ENCODE measurements around the gene ARID1B. TPM values are rescaled to one million over a fixed set of nuclear protein-coding genes. Genes with fewer than 3 reads are reported as not detected.

Gene ARID1B
- total RNA-seq, 1 donor from 2014 or later = 97.2 TPM

- Mint-ChIP-seq H3K36me3 (peaks cover 6% of the 10 kb centered on the region), H3K4me1 (ENCODE audit: unreplicated experiment) (peaks cover 24% of the 10 kb centered on the region), H3K27ac (peak overlapping the region; percentile 39), H3K4me3 (peak overlapping the region; percentile 21), H3K9me3 (peaks cover 4% of the 10 kb centered on the region), H3K27me3 (no peaks in the 10 kb centered on the region)
- no peak for DNase-seq (ENCODE audit: extremely low spot score, unreplicated experiment)
- TF ChIP-seq, protein P1, sequence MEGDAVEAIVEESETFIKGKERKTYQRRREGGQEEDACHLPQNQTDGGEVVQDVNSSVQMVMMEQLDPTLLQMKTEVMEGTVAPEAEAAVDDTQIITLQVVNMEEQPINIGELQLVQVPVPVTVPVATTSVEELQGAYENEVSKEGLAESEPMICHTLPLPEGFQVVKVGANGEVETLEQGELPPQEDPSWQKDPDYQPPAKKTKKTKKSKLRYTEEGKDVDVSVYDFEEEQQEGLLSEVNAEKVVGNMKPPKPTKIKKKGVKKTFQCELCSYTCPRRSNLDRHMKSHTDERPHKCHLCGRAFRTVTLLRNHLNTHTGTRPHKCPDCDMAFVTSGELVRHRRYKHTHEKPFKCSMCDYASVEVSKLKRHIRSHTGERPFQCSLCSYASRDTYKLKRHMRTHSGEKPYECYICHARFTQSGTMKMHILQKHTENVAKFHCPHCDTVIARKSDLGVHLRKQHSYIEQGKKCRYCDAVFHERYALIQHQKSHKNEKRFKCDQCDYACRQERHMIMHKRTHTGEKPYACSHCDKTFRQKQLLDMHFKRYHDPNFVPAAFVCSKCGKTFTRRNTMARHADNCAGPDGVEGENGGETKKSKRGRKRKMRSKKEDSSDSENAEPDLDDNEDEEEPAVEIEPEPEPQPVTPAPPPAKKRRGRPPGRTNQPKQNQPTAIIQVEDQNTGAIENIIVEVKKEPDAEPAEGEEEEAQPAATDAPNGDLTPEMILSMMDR (conservative IDR thresholded peaks at IDR 0.05) = no peak
Measured at GRCh38 chr6:157023958-157024357, 246.8 kb downstream of the ARID1B start.

DNA sequence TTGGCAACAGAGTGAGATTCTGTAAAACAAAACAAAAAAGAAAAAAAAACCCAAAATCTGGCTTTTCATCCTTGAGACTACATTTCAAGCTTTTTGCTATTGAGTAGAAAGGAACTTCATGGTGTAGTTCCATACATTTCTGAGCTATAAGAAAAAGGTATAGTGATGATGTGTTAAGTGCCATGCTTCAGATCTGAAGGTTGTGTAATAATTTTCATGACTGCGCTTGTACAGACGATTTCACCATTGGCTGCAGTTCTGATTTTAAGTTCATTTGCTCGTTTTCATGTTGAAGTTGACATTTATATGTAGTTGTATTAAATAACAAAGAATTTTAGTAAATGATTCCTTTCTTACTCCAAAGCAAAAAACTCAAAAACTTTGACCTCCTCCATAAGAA lies 247.6 kb downstream of the ARID1B start:
- Mint-ChIP-seq H3K4me3 (no peak overlapping the region), H3K9me3 (peaks cover 4% of the 10 kb centered on the region)

GRCh38 chr6:157025437-157025836 lies 248.3 kb downstream of the ARID1B start:
- Mint-ChIP-seq H3K36me3 (peaks cover 6% of the 10 kb centered on the region), H3K9me3 (peaks cover 4% of the 10 kb centered on the region), H3K27me3 (no peaks in the 10 kb centered on the region), H3K4me1 (ENCODE audit: unreplicated experiment) (peaks cover 11% of the 10 kb centered on the region), H3K27ac (no peak overlapping the region), H3K4me3 (no peak overlapping the region)
- TF ChIP-seq, protein P1 (conservative IDR thresholded peaks at IDR 0.05) = no peak
- no peak for DNase-seq (ENCODE audit: extremely low spot score, unreplicated experiment)

More for the DNA sequence above, 247.6 kb downstream of the ARID1B start:
- no peak for DNase-seq (ENCODE audit: extremely low spot score, unreplicated experiment)
- TF ChIP-seq, protein P1 (conservative IDR thresholded peaks at IDR 0.05) = no peak
- Mint-ChIP-seq H3K27ac (no peak overlapping the region), H3K36me3 (peaks cover 6% of the 10 kb centered on the region), H3K27me3 (no peaks in the 10 kb centered on the region), H3K4me1 (ENCODE audit: unreplicated experiment) (peaks cover 16% of the 10 kb centered on the region)

GRCh38 chr6:157029980-157030690 lies 253.0 kb downstream of the ARID1B start:
- no peak overlapping the region for H3K4me3 Mint-ChIP-seq
- H3K9me3 Mint-ChIP-seq = peaks cover 4% of the 10 kb centered on the region
- no peaks in the 10 kb centered on the region for H3K27me3 Mint-ChIP-seq
- TF ChIP-seq, protein P1 (conservative IDR thresholded peaks at IDR 0.05) = no peak
- H3K27ac Mint-ChIP-seq = no peak overlapping the region
- H3K4me1 Mint-ChIP-seq (ENCODE audit: unreplicated experiment) = peaks cover 11% of the 10 kb centered on the region
- no peak for DNase-seq (ENCODE audit: extremely low spot score, unreplicated experiment)
- H3K36me3 Mint-ChIP-seq = peaks cover 4% of the 10 kb centered on the region

GRCh38 chr6:157030755-157031154 lies 253.6 kb downstream of the ARID1B start:
- TF ChIP-seq, protein P1 (conservative IDR thresholded peaks at IDR 0.05) = no peak
- Mint-ChIP-seq H3K4me1 (ENCODE audit: unreplicated experiment) (peaks cover 11% of the 10 kb centered on the region), H3K27ac (no peak overlapping the region), H3K4me3 (no peak overlapping the region), H3K9me3 (peaks cover 4% of the 10 kb centered on the region), H3K27me3 (no peaks in the 10 kb centered on the region), H3K36me3 (no peaks in the 10 kb centered on the region)
- DNase-seq (ENCODE audit: extremely low spot score, unreplicated experiment) = no peak
